Umbilical cord (tissue), 2 donors: ENCODE data around the gene EPHA6. TPM values are rescaled to one million over a fixed set of nuclear protein-coding genes. Genes with fewer than 3 reads are reported as not detected.
"Not testable (repeated sequence)": the region's sequence is repeated elsewhere in the genome, so short reads cannot be mapped to it uniquely, and the experiment has no call there.

Experiments
- DNase-seq: peaks from one replicate; pipeline ENCODE4 v3.0.0-alpha.2; 2015; ENCODE audit warnings: low spot score
- total RNA-seq: library from RNA; depleted of rRNA; stranded (reverse); fragments of >200 nt; gene quantifications from one replicate; pipeline ENCODE4 v1.2.3, GENCODE V29; 2014; ENCODE audit warnings: low replicate concordance; ENCODE audit not compliant: insufficient read depth

Gene EPHA6
- total RNA-seq, 1 donor from 2014 or later: 1.4 TPM

DNA sequence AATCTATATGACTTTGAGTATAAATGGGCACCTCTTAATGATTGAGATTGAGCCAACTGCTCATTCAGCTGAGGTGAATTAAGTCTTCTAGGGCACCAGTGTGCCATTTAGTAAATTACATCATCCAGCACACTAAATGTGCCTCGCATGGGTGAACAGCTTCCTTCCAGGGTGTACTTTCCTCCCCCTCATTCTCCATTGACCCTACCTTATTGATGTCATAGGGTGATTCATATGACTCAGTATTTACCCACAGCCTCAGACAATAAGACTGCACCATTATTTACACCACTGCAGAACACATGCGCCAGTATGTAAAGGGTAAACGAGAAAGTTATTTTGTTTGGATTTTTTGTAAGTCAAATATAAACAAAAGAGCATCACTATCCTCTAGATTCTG is 765.0 kb downstream of the EPHA6 start:
- no peak for DNase-seq

DNA sequence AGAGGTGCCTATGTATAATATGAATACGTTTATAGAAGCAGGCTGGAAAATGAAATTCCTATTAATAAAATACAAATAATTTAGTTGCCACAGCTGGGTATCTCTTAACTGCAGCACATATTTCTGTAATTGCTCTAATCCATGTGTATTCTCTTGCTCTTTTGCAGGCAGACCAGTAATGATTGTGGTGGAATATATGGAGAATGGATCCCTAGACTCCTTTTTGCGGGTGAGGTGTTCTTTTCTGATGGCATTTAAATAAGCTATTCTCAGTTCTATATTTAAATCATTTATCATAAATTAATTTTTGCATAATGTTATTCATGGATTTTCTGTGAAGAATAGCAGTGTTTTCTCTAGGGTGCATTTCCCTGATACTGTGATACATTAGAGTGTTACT is 796.2 kb downstream of the EPHA6 start:
- no peak for DNase-seq

DNA sequence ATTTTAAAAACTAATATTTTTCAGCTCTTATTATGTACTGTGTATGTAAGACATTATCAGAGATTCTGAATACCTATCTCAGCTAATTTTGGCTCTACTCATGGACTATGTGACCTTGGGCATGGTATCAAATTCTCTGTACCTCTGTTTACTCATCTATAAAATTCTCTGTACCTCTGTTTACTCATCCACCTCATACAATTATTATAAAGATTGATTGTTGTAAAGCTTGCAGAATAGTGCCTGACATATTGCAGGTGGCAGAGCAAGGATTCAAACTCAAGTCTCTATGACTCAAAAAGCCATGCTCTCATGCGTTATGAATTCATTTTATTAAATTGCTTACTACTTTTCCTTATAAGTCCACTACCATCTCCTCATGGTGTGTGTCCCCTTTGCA is 798.2 kb downstream of the EPHA6 start:
- no peak for DNase-seq

DNA sequence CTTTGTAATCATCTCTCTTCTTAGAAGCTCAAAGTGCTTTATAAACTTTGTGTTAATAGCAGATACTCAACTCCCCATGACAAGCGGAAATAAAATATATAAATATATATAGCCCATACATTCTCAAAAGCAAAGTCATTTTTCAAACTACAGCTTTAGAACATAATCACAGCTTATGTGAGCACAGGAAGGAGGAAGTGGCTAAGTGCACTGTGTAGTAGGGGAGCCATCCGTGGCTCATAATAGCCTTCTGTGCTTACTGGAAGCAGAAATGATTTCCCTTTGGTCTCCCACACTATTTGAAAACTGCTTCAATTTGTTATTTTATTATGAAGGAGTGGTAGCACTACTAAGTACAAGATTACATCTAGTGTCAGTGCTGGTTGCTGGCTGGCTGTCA is 798.7 kb downstream of the EPHA6 start:
- DNase-seq: no peak

DNA sequence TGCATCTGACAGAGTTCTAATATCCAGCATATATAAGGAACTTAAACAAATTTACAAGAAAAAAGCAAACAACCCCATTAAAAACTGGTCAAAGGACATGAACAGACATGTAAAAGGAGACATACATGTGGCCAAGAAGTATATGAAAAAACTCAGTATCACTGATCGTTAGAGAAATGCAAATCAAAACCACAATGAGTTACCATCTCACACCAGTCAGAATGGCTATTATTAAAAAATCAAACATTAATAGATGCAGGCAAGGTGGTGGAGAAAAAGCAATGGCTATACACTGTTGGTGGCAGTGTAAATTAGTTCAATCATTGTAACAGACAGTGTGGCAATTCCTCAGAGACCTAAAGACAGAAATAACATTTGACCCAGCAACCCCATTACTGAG is 806.1 kb downstream of the EPHA6 start:
- not testable (repeated sequence) for DNase-seq

DNA sequence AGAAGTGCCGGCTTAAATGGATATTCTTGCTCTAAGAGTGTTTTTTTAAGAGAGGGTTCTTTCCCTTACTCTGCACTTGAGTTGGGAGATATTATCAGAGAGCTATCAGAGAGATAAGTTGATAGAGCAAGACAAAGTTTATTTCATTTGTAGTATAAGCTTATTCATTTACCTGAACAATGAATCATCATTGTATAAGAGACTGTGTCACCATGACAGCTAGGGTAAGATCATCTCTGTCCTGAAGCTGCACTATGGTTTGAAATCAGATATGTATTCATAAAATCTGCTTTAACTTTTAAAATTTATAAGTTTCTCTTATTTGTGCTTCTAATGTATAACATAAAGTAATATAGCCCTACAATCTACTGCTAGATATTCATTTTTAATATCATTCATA is 822.1 kb downstream of the EPHA6 start:
- DNase-seq: no peak

DNA sequence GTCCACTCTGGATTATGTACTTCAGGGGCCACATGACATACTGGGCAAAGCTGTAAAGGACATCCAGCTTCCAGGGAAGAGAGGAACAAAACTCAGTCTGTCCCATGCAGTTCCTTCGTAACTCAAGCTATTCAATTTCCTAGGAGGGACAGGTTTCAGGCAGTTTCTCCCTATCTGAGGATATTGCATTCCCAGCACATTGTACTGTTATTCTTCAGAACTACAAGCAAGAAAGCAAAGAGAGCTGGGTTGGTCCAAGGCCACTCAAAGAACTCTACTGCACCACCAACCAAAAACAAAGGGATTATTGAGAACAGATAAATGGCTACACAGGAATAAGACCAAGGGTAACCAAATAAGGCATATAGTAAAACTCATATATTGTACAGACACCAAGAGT is 832.5 kb downstream of the EPHA6 start:
- DNase-seq: no peak

DNA sequence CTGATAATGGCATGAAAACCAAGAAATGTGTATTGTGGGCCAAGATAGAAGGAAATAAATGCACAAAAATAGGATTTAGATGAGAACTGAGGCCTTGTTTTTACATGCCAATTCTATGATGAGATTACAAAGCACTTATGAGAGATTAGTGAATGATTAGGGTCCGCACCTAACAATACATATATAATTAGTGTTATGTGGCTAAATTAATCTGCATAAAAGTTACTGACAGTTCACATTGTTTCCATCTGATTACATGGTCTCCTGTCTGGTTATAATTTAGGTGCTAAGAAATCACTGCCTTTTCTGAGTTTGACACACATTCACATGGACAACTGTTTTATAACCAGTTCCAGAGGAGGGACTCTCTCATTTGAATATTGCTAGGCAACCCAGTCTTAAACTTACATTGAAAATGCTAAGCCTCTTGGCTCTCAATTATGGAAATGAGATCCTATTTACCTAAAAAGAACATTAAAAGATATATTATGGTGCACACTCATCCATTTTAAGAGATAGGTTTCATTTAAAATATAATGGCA is 833.1 kb downstream of the EPHA6 start:
- DNase-seq: no peak

DNA sequence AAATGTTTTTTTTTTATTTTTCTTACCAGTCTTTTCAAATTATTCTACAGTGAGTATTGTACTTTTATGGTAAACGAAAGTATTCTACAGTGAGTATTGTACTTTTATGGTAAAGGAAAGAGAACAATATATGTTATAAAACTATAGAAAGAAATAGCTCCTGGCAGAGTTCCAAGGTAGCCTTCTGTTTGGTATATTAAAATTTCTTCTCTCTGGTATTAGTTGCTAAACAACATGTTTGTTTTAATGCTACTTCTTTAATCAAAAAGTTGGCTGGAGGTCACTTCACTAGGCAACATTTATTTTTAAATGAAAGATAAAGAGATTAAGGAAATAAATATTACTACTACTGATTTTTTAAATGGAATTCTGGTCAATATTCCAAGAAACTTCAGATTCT is 841.6 kb downstream of the EPHA6 start:
- no peak for DNase-seq

DNA sequence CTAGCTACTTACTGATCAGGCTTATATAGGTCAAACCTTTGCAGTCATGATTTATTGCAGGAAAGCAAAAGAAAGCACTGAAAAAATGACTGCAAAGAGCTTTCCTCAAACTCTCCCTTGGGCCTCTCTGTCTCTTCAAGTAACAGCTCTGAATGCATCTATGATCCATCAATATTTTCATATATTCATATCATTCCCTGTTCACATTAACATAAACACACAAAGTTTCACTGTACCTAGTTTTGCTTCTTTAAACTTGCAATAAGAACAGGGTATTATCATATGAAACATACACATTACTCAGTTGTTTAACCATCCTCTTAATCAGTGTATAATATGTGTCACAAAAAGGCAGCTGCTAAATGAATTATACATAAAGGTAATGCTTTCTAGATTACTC is 842.2 kb downstream of the EPHA6 start:
- no peak for DNase-seq

DNA sequence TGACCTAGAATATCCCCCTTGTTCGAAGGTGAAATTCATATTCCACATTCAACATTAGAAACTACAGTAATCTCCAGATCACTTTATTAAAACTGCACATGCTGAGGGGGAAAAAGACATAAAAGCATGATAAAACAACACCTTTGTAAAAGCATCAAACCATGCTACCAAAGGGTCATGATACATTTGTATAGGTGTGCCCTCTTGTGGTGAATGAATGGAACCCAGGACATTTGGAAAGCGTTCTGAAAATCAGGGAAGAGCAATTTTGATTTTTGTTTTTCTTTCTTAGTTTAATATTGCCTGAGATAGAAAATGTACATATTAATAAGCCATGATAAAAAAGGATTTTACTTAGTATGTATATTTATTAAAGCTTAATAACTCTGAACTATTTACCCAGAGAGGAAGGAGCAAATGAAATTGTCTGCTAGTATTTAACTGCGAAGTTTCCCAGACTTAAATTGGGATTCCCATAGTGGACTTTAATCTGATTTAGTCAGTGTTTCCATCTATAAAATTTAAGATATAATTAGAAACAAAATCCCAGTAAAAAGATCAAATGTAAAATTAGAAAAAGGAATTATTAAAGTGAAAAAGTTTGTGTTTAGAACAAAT is 844.4 kb downstream of the EPHA6 start:
- DNase-seq: peak; percentile 22

DNA sequence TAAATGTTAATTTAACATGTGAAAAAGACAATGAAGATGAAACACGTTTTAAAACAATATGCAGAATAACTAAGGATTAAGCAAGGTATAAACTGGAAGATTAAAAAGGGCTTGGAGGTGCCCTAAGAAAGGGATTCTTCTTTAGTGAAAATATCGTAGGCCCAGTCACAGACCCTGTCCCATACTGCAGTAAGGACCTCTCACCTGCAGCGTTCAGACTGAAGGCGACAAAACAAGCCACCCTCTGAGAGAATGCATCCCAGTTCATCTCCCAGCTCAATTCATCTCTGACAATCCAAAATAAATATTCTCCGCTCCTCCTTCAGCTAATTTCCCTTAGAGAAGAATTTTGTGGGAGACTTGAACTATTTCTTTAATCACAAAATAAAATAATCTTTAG is 847.9 kb downstream of the EPHA6 start:
- no peak for DNase-seq

DNA sequence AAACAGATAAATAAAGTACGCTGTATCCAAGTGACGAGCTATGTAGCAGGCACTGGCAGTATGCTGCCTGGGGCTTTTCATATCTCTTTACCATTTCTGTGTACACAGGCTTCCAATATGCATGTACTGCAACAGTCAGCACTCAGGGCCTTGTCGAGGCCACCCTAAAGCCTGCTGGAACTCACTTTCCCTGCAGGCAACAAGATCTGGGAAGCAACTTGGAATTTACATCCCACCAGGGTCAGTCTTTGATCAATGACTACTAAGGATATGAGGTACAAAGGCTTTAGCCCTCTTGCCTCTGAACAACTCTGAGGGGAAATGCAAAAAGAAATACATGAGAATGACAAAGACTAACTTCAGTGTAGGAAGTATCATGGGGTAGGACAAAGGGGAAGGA is 848.4 kb downstream of the EPHA6 start:
- DNase-seq: no peak

DNA sequence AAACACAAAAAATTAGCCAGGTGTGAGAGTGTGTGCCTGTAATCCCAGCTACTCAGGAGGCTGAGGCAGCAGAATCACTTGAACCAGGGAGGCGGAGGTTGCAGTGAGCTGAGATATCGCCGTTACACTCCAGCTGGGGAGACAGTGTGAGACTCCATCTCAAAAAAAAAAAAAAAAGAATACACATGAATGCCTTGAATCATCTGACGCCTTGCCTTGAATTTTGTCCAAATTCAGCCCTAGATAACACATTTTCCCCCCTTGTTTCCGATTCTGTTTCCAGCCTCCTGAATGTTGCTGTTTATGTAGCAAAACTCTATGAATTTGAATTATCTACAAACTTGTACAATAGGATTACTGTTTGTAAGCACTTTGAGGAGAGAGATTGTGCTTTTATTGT is 851.5 kb downstream of the EPHA6 start:
- no peak for DNase-seq

DNA sequence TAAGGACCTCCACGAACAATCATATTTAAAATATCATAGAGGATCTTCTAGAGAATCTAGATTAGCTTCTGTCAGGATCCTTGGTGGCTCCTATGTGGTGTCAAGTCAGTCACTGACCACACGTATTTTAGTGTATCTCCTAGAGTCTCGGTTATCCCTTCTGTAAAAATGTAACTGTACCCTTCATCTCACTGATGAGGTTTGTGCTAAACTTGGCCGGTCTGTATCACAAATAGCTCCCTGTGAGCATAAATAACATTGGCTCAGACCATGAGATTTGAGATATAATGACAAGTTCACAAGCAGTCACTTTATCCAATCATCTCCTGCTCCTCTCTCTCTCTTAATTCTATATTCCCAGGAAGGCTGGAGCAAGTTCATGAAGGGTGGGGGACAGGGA is 856.6 kb downstream of the EPHA6 start:
- DNase-seq: no peak

DNA sequence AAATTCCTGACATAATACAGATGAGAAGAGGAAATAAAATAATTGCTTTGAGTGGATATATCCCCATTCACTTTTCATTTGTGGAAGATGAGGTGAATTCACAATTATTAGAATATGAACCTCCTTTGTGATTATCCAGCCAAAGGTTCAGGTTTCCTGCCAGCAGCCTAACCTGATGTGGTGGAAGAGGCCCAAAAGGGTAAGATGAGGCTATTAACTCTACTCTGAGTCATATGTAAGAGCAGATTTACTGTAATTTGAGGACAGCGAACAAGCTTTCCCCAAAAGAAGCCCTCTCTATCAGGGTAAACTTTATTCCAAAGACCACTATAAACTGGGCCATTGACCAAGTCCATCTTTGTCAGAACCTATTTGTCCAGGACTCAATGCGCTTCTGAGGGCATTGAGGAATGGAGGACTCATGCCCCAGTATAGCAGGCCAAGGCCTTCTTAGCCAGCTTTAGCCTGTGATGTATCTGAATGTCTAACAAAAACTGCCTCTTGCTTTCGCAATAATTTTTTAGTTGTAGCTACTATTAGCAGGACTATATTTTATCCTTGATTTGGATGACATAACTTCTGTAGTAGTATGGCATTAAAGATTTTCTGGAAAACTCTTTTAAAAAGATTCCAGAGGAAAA is 859.1 kb downstream of the EPHA6 start:
- DNase-seq: peak; percentile 8

DNA sequence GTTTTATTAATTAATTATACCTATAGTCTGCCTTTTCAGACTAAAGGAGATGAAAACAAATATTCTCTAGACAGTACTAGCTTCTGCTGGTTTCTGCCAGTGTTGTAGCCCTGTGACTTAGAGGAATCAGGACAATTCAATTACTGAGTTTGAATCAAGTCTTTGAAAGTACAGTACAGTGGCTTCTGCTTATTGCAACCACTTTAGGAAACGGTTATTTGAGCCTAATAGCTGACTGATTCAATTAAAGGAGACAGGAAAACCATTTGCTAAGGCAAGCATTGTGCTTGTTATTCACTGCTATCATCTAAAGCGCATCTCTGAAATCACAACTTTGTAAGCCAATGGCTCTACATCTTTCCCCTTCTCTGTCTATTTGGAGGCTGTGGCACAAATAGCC is 860.1 kb downstream of the EPHA6 start:
- no peak for DNase-seq

DNA sequence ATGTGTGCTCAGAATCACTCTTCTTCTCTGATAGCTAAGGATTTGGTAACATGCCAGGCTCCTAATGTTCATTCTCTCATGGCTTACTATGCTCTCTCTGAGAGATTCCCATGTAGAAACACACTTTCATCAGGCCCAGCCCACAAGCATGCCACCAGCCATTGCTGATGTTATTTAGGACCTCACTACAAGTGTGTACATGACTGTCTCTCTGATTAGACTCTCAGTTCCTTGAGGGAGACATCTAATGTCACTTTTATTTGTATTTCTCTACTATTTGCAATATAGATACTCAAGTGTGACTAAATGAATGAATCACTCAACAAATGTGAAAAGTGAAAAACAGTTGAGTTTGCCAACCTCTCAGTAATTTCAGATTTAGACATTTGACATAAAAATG is 865.8 kb downstream of the EPHA6 start:
- peak; percentile 8 for DNase-seq

DNA sequence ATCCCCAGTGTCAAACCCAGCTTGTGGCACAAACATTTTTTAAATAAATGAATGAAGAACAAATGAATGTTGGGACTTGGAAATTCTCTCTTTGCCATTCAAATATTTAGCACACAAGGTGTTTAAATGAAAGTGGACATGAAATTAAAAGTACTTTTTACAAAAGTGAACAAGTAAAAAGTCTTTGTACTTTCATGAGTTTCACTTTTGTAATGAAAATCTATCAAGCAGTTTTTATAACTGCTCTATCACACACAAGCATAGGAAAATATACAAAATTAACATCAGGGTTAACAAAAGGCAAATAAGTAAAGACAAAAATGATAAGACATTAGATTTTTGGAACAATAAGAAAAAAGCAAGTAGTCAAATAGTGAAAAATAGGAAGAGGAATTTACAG is 866.3 kb downstream of the EPHA6 start:
- DNase-seq: no peak

DNA sequence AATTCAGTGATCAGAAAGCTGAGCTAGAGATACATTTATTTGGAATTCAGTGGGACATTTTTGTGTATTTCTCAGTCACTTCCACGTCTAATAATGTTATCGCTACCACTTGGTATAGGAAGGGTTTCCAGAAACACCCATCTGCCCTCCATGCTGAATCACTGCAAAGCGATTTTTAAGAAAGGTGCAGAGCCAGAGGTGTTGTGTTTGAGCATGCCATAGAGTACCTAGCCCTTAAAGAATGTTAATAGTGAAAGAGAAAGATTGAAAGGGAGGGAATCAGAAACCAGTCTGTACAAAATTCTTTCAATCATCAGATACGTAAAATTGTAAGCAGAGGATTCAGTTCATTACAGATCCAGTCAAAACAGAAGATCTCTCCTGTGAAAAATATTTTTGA is 870.1 kb downstream of the EPHA6 start:
- no peak for DNase-seq

DNA sequence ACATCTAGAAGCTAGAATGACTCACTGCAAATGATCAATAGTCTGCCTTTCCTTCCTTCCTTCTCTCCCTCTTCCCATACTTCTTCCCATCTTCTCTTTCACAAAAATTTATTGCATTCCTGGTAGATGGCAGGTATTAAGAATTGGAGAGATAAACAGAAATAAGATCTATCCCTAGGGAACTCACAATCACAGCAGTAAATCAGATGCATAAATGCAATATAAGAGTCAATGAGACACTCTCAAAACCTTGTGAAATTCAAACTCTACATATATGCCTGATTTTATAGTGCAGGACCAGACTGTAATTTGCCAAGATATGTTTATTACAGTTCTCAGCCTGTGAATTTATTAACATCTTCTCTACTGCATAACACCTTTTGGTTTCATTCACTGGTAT is 871.9 kb downstream of the EPHA6 start:
- no peak for DNase-seq

DNA sequence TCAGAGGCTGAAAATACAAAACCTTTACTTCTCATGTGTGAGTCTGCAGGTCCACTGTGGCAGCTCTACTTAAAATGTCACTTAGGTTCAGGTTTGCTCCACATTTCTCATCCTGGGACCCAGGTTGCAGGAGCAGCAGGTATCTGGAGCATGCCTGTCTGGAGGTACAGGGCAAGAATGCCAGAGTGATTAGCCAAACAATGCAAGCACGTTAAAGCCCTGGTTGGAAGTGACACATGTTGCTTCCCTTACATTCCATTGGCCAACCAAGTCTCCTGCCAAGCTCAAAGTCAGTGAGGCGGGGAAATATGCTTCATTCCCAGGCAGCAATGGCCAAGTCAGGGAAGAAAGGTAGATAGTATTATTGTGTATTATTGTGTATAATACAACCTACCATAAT is 873.3 kb downstream of the EPHA6 start:
- DNase-seq: no peak

DNA sequence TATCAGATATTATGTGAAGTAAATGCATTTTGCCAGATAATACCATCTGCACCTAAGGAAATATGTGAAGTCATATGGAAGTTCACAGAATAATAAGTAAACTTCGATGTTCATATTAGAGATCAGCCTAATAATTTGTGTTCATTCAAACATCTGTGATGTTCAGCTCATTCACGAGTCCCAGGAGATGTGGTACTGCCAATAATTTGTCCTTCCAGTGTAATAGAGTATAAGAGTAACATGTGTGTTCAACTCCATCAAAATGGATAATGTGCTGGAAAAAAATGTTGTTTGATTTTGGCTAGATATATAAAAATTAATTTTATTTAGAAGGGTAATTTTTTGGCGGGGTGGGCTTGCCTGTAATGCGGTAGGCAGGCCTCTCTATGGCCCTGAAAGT is 874.7 kb downstream of the EPHA6 start:
- DNase-seq: no peak

DNA sequence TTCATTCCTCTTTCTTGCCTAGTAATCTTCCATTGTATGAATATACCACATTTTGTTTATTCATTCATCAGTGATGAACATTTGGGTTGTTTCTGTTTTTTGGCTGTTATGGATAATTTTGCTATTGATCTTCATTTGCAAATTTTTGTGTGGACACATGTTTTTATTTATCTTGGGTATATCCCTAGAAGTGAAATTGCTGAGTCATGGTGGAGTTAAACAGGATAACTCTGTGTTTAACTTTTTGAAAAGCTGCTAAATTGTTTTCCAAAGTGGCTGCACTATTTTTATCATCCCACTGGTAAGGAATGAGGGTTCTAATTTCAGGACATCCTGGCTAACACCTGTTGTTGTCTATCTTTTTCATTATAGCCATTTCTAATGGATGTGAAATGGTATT is 875.6 kb downstream of the EPHA6 start:
- no peak for DNase-seq
